Activated CD4-positive, alpha-beta T cell treated with anti-CD3 and anti-CD28 coated beads for 48 hours (primary cell): ENCODE measurements around the gene CALML4.
A peak's percentile ranks its signal among the peaks of the same experiment; 100 is the strongest.
"Not testable (repeated sequence)": the region's sequence is repeated elsewhere in the genome, so short reads cannot be mapped to it uniquely, and the experiment has no call there.

Experiments
- DNase-seq: peaks from one replicate; pipeline ENCODE4 v3.0.0-alpha.2; 2020

Gene CALML4

DNA sequence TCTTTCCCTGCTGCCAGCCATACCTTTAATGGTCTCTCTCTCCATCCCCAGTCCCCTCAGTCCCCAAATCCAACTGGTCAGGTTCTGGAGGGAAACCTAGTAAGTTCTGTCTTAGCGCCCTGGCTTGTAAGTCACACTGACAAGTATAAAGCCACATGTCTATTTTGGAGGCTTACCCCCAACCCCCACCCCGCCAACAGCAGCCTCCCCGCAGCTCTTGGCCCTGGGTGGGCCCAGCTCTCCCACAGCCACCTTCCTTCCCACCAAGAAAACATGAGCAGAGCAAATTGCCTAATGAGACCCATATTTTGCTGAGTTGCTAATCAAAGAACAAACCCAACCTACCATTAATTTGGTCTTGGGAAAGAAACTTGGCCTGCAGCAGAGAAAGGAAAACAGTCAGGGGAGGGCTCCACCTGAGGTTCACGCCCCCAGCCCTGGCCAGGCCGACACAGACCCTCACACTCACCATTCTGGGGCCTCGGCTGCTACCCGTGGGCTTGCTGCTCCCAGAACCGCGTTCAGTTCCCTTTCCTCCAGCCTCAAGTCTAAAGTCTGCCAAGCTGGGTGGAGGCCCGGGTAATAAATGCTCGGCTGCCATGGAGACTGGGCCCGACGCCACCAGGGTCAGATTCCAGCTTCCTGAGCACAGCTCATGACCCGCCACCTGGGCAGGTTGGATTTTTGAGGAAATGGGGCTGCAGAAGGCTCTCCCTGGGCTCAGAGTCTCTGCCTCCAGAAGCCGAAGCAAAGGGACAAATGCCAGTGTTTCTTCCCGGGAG lies at the start of gene CALML4:
TSS of gene CALML4 (minus strand) at position 557 of the 782 bp plus-strand sequence. CDS start at position 472, 85 bp downstream.
- DNase-seq = no peak

DNA sequence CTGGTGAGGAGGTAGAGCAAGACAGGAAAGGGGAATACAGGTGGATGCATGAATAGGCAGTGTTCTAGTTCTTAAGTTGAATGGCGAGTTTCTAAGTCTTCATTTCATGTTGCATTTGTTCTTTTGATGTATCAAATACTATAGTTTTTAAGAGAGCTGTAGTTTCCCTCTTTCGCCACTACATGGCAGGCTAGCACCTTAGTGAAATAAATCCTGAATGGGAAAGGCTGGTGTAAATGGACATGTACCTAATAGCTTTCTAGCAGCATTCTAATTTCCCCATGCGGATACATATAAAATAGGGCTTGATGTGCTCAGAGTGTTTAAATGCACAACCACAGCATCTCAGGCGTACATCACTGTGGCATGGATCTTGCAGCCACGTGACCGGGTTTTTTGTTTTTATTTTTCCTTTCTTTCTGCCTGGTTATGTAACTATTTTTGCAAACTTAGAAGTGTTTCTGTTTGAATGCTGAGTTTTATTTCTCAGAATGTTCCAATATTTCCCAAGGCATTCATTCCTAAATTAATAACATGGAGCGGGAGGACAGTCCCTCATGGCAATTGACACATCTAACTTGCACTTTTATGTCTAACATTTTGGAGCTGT lies 47.9 kb upstream of the CALML4 start:
- DNase-seq = peak; percentile 43

DNA sequence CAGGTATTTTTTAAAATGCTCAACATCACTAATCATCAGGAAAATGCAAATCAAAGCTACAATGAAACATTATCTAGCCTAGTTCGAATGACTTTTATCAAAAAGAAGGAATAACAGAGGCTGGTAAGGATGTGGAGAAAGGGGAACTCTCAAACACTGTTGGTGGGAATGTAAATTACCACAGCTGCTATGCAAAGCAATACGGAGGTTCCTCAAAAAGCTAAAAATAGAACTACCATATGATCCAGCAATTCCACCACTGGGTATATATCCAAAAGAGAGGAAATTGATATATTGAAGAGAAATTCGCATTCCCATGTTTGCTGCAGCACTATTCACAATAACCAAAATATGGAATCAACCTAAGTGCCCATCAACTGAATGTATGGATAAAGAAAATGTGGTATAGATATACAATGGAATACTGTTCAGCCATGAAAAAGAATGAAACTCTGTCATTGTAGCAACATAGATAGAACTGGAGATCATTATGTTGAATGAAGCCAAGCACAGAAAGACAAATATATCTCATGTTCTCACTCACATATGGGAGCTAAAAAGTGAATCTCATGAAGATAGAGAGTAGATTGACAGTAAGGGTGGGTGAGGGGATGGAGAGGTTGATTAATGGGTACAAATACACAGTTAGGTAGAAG lies 44.1 kb upstream of the CALML4 start:
- no peak for DNase-seq

DNA sequence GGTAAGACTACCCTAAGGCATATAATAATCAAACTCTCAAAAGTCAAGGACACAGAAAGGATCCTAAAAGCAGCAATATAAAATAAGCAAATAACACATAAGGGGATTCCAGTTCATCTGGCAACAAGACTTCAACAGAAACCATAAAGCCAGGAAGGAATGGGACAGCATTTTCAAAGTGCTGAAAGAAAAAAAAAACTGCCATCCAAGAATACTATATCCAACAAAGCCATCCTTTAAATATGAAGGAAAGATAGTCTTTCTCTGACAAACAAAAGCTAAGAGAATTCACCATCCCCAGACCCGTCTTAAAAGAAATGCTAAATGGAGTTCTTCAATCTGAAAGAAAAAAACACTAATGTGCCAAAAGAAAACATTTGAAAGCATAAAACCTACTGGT lies 39.1 kb upstream of the CALML4 start:
- DNase-seq = no peak

GRCh38 chr15:68241088-68241935 lies 36.2 kb upstream of the CALML4 start:
- no peak for DNase-seq

GRCh38 chr15:68239025-68239424 lies 33.9 kb upstream of the CALML4 start:
- no peak for DNase-seq

DNA sequence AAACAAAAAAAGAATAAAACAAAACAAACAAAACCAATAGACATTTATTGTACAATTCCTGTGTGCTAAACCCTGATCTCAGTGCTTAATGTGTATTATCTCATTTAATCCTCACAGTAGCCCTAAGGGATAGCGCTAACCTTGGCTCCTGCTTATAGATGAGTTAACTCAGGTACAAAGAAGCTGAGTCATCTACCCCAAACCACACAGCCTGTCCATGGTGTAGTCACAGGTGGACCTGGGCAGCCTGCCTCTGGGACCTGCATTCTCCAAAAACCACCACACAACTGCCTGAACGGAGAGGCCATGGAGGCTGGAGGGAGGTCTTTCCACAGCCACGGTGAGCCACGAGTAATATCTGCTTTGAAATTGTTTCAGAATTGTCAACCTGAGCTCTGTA lies 29.9 kb upstream of the CALML4 start:
- DNase-seq = no peak

GRCh38 chr15:68234520-68234919 lies 29.4 kb upstream of the CALML4 start:
- DNase-seq = not testable (repeated sequence)

DNA sequence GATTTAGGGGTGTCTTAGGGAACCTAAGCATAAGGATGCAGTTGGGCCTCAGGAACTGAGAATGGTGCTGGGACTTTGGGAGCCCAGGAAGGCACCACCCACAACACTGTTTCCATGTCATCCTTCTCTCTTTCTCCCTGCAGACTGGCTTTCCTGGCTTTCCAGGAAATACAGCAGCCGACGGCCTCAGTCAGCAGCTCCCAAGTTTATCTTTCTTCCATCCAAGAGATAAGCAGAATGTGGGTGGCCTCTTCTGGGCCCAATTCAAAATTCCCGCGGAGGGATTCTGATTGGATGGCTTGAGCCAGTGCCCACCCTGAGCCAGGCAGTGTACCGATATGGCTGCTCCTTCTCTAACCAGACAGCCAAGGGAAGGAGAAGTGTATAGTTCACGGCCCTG lies 28.9 kb upstream of the CALML4 start:
- DNase-seq = no peak

GRCh38 chr15:68232937-68233336 lies 27.8 kb upstream of the CALML4 start:
- DNase-seq = no peak

DNA sequence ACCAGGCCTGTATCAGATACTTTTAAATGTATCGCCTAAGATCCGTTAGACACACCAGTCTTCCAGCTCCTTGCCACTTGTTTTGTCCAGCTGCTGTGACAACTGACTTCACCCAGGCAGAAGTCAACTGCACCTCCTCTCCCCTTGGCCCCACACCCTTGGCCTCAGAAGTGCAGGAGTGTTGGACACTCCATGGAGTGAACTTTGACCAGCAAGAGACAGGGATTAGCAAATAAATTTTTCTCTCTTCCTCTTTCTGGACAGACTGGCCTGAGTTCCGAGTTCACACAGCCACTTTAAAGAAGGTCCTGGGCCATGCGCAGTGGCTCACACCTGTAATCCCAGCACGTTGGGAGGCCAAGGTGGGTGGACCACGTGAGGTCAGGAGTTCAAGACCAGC lies 27.3 kb upstream of the CALML4 start:
- DNase-seq = no peak

GRCh38 chr15:68231102-68231818 lies 26.1 kb upstream of the CALML4 start:
- no peak for DNase-seq

DNA sequence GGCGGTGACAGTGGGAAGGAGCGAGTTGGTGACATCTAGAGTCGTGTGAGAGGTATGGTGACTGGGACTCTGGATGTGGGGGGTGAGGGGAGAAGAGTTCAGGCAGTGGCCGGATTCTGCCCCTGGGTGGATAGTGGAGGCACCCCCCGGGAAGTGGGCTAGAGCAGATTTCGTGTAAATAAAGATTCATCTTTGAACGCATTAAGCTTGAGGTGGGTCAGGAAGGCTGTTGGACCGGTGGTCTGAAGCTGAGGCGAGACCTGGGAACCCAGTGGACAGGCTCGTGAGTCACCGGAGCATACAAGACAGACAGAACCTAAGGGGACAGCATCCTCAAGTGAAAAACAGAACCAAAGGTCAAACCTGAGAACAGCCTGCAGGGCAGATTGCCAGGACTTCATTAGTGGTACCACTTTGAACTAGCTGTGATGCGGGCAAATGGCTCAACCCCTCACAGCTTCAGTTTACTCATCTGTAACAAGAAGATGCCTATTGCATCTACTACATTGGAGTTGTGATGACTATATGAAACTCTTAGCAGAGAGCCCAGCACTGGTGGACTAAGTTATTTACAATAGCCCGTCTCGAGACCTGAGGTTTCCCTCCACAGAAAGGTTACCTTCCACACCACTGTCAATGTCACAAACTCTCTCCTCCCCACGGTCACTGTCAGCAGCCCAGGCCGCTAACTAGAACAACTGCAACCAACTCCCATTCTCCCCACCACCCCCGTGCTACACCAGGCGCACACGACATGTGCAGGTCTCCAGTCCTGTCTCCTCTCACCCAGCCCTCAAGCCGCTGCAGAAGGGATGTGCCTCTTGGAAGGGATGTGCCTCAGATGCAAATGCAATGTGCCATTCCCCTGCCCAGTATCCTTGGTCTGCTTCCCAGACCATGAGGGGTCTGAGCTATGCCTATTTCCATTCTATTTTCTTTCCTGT lies 25.3 kb upstream of the CALML4 start:
- peak; percentile 26 for DNase-seq

- peak; percentile 86 for DNase-seq
These were observed 24.4 kb upstream of the CALML4 start, which contains the start of gene CLN6 for GRCh38 chr15:68229386-68230156. CLN6 (minus strand) TSS chr15:68229728; CDS start chr15:68229584, 144 bp downstream.

- DNase-seq = no peak
These were observed 23.8 kb upstream of the CALML4 start for GRCh38 chr15:68228971-68229385.

DNA sequence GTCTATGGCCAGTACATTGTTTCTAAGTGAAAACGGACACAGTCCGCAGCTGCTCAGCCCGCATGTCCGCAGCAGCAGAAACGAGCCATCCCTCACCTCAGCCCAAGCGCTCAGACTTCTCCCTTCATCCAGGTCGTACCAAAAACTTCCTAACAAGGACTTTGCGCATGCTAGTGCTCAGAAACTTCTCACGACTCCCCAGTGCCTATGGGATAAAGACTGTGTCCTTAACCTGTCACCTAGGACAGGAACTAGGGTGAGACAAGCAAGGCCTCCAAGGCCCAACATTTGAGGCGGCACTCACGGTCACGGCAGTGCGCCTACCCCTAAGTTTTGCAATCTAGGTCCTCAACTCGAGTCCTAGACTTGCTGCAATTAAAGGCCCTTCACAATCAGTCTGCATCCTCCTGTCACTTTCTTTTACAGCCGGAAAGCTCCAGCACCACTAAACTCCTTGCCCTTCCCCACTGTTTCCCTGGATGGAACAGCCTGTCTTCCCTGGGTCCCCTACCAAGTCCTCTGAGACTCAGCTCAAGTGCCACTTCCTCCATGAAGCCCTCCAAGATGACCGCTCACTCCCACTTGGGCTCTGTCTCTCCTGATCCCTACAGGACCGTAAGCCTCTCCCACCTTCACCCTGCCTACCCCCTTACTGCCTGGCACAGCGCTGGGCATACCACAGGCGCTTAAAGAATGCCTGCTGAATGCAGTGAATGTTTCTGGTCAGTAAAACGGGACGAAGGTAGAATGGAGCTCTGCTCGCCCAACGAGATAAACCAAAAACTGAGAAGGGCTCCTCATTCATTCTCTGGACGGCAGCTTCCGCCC lies 23.2 kb upstream of the CALML4 start:
- no peak for DNase-seq

DNA sequence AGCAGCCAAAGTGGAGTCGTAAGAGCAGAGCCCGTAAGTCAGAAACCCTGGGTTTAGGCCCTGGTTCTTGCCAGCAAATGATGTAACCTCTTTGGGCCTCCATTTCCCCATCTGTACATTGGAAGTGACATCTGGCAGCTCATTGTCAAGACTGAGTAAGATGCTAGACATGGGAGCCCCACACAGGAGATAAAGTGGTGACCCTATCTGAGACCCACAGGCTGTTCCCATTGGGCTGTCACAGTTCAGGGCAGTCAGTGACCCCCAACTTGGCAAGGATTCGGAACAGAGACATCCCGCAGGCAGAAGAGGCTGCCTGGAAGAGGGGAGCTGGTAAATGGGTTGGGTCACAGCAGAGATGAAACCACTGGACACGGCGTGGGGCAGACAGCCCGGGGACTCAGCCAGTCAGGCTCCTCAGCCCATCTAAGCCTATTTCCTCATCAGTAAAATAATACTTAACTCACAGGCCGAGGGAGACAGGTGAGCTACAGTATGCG lies 22.6 kb upstream of the CALML4 start:
- no peak for DNase-seq

DNA sequence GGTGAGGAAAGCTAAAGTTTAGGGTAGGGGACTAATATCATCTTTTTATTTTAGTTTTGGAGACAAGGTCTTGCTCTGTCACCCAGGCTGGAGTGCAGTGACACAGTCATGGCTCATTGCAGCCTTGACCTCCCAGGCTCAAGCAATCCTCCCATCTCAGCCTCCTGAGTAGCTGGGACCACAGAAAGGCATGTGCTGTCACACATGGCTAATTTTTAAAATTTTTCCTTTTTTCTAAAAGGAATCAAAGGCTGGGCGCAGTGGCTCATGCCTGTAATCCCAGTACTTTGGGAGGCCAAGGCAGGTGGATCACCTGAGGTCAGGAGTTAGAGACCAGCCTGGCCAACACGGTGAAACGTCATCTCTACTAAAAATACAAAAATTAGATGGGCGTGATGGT lies 20.3 kb upstream of the CALML4 start:
- DNase-seq = not testable (repeated sequence)
